Neural progenitor cell (in vitro differentiated cells): ENCODE measurements around the gene KLK6. TPM values are rescaled to one million over a fixed set of nuclear protein-coding genes. Genes with fewer than 3 reads are reported as not detected.

Experiments used
- DNase-seq: peaks from one replicate; pipeline ENCODE4 v3.0.0-alpha.2; 2016; ENCODE audit warnings: low spot score
- H2AFZ ChIP-seq: fragments of 200-600 bp; sonication (generic); replicated peaks from 2 replicates; pipeline ENCODE4 v1.6.1; 2016; ENCODE audit warnings: antibody characterized with exemption
- H3F3A ChIP-seq: fragments of 200-600 bp; sonication (generic); 2 replicates; pipeline ENCODE4 v1.6.1; 2016; ENCODE audit warnings: antibody characterized with exemption, low read depth
- H3K27ac ChIP-seq: fragments of 200-600 bp; sonication (generic); 2 replicates; pipeline ENCODE4 v1.5.1; 2016; ENCODE audit warnings: mild to moderate bottlenecking
- H3K27me3 ChIP-seq: fragments of 200-600 bp; sonication (generic); 2 replicates; pipeline ENCODE4 v1.6.1; 2016; ENCODE audit warnings: mild to moderate bottlenecking, moderate library complexity
- H3K36me3 ChIP-seq: fragments of 200-600 bp; sonication (generic); 2 replicates; pipeline ENCODE4 v1.5.1; 2016
- H3K4me1 ChIP-seq: fragments of 200-600 bp; sonication (generic); 2 replicates; pipeline ENCODE4 v1.6.1; 2016; ENCODE audit warnings: mixed run types
- H3K4me2 ChIP-seq: fragments of 200-600 bp; sonication (generic); 2 replicates; pipeline ENCODE4 v1.6.1; 2016
- H3K4me3 ChIP-seq: fragments of 200-600 bp; sonication (generic); 2 replicates; pipeline ENCODE4 v1.5.1; 2016
- H3K79me2 ChIP-seq: fragments of 200-600 bp; sonication (generic); 2 replicates; pipeline ENCODE4 v1.6.1; 2016; ENCODE audit warnings: low read depth
- H3K9ac ChIP-seq: fragments of 200-600 bp; sonication (generic); 2 replicates; pipeline ENCODE4 v1.6.1; 2016
- H3K9me3 ChIP-seq: fragments of 200-600 bp; sonication (generic); 2 replicates; pipeline ENCODE4 v1.5.1; 2016; ENCODE audit warnings: low read depth
- H4K20me1 ChIP-seq: fragments of 200-600 bp; sonication (generic); 2 replicates; pipeline ENCODE4 v1.6.1; 2016; ENCODE audit warnings: low read depth
- H3K27ac Mint-ChIP-seq: 3 replicates; pipeline ENCODE4 v1.8.0; 2021; ENCODE audit warnings: mixed read lengths
- H3K27me3 Mint-ChIP-seq: 2 replicates; pipeline ENCODE4 v1.8.0; 2022; ENCODE audit warnings: low read depth, mild to moderate bottlenecking, inconsistent platforms, moderate library complexity, mixed read lengths; ENCODE audit not compliant: insufficient read depth
- H3K36me3 Mint-ChIP-seq: 3 replicates; pipeline ENCODE4 v1.8.0; 2021; ENCODE audit warnings: mixed read lengths
- H3K4me1 Mint-ChIP-seq: 3 replicates; pipeline ENCODE4 v1.8.0; 2021; ENCODE audit warnings: mixed read lengths
- H3K4me3 Mint-ChIP-seq: 3 replicates; pipeline ENCODE4 v1.8.0; 2021; ENCODE audit warnings: mild to moderate bottlenecking, moderate library complexity, mixed read lengths
- H3K9me3 Mint-ChIP-seq: 3 replicates; pipeline ENCODE4 v1.8.0; 2020; ENCODE audit warnings: mixed read lengths
- CTCF ChIP-seq: fragments of 200-600 bp; sonication (generic); IDR thresholded peaks from 2 replicates; pipeline ENCODE4 v1.5.1; 2017; ENCODE audit warnings: antibody characterized with exemption, mild to moderate bottlenecking
- EZH2 ChIP-seq: fragments of 200-600 bp; sonication (generic); IDR thresholded peaks from 2 replicates; pipeline ENCODE4 v1.6.1; 2017; ENCODE audit warnings: antibody characterized with exemption, mild to moderate bottlenecking, moderate library complexity
- EZH2phosphoT487 ChIP-seq: fragments of 200-600 bp; sonication (generic); IDR thresholded peaks from 2 replicates; pipeline ENCODE4 v1.6.1; 2017; ENCODE audit warnings: antibody characterized with exemption
- total RNA-seq: library from RNA; depleted of rRNA; stranded (reverse); fragments of >200 nt; gene quantifications from 2 replicates; pipeline ENCODE4 v1.2.3, GENCODE V29; 2015; ENCODE audit warnings: low replicate concordance

The KLK6 gene
- total RNA-seq, 1 donor from 2014 or later = not detected

GRCh38 chr19:50979758-50980157 is 10.4 kb upstream of the KLK6 start:
- Histone ChIP-seq H3K27ac (no peak overlapping the region), H2AFZ (no peak overlapping the region), H3F3A (no peaks in the 10 kb centered on the region), H3K9ac (no peak overlapping the region), H4K20me1 (no peaks in the 10 kb centered on the region), H3K79me2 (no peaks in the 10 kb centered on the region), H3K36me3 (no peaks in the 10 kb centered on the region), H3K4me2 (no peak overlapping the region), H3K9me3 (no peaks in the 10 kb centered on the region), H3K4me3 (no peak overlapping the region), H3K27me3 (peaks cover 21% of the 10 kb centered on the region), H3K4me1 (peaks cover 3% of the 10 kb centered on the region)
- peaks cover 10% of the 10 kb centered on the region for H3K27me3 Mint-ChIP-seq
- peaks cover 25% of the 10 kb centered on the region for H3K4me1 Mint-ChIP-seq
- no peak for DNase-seq
- TF ChIP-seq EZH2phosphoT487 (no peak), CTCF (no peak), EZH2 (no peak)
- no peak overlapping the region for H3K4me3 Mint-ChIP-seq
- H3K9me3 Mint-ChIP-seq = peaks cover 2% of the 10 kb centered on the region
- H3K36me3 Mint-ChIP-seq = no peaks in the 10 kb centered on the region
- no peak overlapping the region for H3K27ac Mint-ChIP-seq

GRCh38 chr19:50978772-50979390 is 9.5 kb upstream of the KLK6 start:
- peaks cover 9% of the 10 kb centered on the region for H3K27me3 Mint-ChIP-seq
- H3K36me3 Mint-ChIP-seq = no peaks in the 10 kb centered on the region
- no peaks in the 10 kb centered on the region for H3K9me3 ChIP-seq
- H3K9me3 Mint-ChIP-seq = peaks cover 2% of the 10 kb centered on the region
- H3K27me3 ChIP-seq = peaks cover 12% of the 10 kb centered on the region
- H4K20me1 ChIP-seq = no peaks in the 10 kb centered on the region
- peaks cover 7% of the 10 kb centered on the region for H3F3A ChIP-seq
- peaks cover 3% of the 10 kb centered on the region for H3K4me1 ChIP-seq
- H3K27ac ChIP-seq = no peak overlapping the region
- no peak overlapping the region for H3K27ac Mint-ChIP-seq
- H3K4me3 ChIP-seq = no peak overlapping the region
- H3K36me3 ChIP-seq = no peaks in the 10 kb centered on the region
- no peak overlapping the region for H3K9ac ChIP-seq
- H3K4me2 ChIP-seq = no peak overlapping the region
- DNase-seq = no peak
- TF ChIP-seq EZH2 = no peak
- TF ChIP-seq CTCF = no peak
- no peak for TF ChIP-seq EZH2phosphoT487
- no peaks in the 10 kb centered on the region for H3K79me2 ChIP-seq
- H2AFZ ChIP-seq = no peak overlapping the region
- H3K4me3 Mint-ChIP-seq = no peak overlapping the region
- H3K4me1 Mint-ChIP-seq = peaks cover 30% of the 10 kb centered on the region

GRCh38 chr19:50977626-50978025 is 8.2 kb upstream of the KLK6 start:
- DNase-seq = no peak
- TF ChIP-seq EZH2 (no peak), EZH2phosphoT487 (no peak), CTCF (no peak)
- H4K20me1 ChIP-seq = no peaks in the 10 kb centered on the region
- H3K4me3 Mint-ChIP-seq = no peak overlapping the region
- H3K79me2 ChIP-seq = no peaks in the 10 kb centered on the region
- peaks cover 17% of the 10 kb centered on the region for H3K27me3 Mint-ChIP-seq
- no peaks in the 10 kb centered on the region for H3K36me3 ChIP-seq
- no peak overlapping the region for H3K27ac ChIP-seq
- H3K36me3 Mint-ChIP-seq = no peaks in the 10 kb centered on the region
- H3K27ac Mint-ChIP-seq = peak overlapping the region; percentile 21
- H3K27me3 ChIP-seq = peaks cover 6% of the 10 kb centered on the region
- no peak overlapping the region for H3K4me3 ChIP-seq
- H3K4me2 ChIP-seq = no peak overlapping the region
- H2AFZ ChIP-seq = no peak overlapping the region
- no peak overlapping the region for H3K9ac ChIP-seq
- H3F3A ChIP-seq = peaks cover 7% of the 10 kb centered on the region
- peaks cover 30% of the 10 kb centered on the region for H3K4me1 Mint-ChIP-seq
- H3K4me1 ChIP-seq = peaks cover 3% of the 10 kb centered on the region
- H3K9me3 ChIP-seq = no peaks in the 10 kb centered on the region
- H3K9me3 Mint-ChIP-seq = peaks cover 2% of the 10 kb centered on the region
